Measurements from ENCODE around the gene LTB4R2. TPM values are rescaled to one million over a fixed set of nuclear protein-coding genes. Genes with fewer than 3 reads are reported as not detected.
"Not testable (repeated sequence)": the region's sequence is repeated elsewhere in the genome, so short reads cannot be mapped to it uniquely, and the experiment has no call there.

Gene LTB4R2
- total RNA-seq, 1 experiment from 2014 or later = not detected

DNA sequence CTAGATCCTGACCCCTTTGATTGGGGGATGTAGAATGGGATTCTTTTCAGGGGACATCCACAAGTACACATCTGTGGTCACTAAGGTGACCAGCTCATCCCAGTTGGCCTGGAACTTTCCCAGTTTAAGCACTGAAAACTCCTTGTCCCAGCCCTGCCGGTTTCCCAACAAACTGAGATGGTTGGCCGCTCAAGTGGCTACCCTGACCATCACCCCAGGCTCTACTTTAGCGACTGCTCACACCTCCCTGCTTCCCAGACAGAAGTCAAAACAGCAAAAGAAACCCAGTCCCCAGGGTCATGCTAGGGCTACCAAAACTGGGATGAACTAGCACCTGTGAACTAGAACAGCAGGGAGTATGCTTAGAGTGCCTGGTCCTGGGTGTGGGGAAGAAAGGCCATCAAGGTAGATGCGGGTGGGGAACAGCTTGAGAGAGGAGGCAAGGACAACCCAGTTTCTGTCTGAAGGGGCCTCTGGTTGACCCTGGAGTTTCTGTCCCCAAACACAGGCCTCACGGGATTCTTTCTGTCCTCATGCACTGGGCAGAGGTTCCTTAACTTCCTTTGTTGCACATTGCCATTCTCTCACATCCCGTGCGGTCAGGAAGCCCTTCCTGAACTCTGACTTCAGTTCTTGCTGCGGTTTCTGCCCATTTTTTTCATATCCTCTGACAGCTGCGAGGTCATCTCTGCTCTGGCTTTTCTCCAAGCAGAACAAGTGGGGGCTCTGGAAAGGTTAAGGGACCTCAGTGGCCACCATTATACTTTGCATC lies 3.0 kb downstream of the LTB4R2 start:
- in situ Hi-C loops (cut with HindIII; ENCODE audit: low pct_unique_long_range_greater_than_20kb, low sequenced_read_pairs) = no loop called here
- no peak for DNase-seq (ENCODE audit: low read depth)

DNA sequence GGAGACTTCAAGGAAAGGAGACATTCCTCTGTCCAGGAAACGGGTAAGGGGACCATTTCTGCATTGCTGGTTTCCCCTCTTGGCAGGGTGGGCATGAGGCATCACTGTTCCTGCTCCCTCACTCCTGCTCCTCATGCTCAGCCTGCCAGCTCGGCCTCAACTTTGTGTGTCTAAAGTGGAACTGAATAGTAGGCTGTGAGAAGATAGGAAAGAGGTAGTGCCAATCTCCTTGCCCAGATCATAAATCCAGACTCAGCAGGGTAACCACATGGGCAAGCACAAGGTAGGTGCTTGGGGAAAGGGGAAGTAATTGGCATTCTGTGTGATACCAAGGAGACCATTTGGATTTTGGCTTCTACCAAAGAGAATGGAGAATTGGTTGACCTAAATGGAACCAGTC lies 4.0 kb downstream of the LTB4R2 start:
- DNase-seq (ENCODE audit: low read depth) = no peak
- in situ Hi-C loops (cut with HindIII; ENCODE audit: low pct_unique_long_range_greater_than_20kb, low sequenced_read_pairs) = no loop called here

DNA sequence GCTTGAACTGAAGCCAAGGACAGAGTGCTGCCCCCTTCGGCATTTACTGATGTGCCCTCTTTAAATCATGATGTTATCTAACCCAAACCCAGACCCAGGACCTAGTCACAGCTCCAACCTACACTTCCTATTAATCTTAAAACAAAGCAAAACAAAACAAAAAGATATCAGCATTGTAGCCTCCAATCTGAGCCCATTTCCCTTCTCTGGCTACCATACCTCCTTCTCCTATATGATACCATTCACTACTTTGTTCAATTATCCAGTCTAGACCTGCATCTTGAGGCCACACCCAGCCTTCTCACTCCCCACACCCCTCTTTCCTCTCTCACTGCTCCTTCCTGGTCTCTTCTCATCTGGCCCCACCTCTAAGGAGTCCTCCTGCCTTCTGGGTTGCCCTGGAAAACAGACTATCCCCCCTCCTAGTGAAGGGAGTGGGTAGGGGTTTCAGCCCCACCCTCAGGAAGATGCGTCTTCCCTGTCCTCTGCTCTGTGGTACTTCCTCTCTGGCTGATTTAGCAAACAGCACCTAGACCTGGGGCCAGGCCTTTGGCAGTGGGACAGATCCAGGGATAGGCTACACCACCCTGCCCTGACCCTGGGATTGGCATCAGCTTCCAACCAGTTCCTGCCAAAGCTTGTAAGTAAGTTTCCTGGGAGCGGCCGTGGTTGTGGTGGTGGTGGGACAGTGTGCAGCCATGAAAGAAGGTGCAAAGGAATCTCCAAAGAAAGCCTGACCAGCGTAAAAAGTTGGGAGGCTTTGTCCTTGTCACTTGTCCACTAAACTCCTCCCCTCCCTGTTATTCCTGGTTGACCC lies 4.6 kb downstream of the LTB4R2 start:
- no peak for DNase-seq (ENCODE audit: low read depth)
- in situ Hi-C loops (cut with HindIII; ENCODE audit: low pct_unique_long_range_greater_than_20kb, low sequenced_read_pairs) = no loop called here

DNA sequence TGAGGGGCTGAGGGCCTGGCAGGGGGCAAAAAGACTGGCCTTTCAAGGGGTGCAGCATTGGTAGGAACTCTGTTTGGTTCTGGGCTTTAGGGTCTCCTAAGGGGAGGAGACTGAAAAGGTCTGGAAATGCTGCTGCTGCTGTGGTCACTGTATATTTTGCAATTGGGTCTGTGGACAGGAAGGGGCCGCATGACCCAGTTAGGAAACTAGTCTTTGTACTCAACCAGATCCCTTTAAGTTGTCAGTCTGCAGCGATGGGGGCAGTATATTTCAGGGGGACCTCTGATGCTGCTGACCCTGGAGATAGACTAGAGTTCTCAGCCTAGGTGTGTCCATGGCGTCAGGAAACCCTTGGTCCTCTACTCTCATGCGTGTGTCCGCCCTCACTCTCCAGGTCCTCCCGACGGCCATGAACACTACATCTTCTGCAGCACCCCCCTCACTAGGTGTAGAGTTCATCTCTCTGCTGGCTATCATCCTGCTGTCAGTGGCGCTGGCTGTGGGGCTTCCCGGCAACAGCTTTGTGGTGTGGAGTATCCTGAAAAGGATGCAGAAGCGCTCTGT lies 5.4 kb downstream of the LTB4R2 start:
- DNase-seq (ENCODE audit: low read depth) = no peak
- in situ Hi-C loops (cut with HindIII; ENCODE audit: low pct_unique_long_range_greater_than_20kb, low sequenced_read_pairs) = no loop called here

DNA sequence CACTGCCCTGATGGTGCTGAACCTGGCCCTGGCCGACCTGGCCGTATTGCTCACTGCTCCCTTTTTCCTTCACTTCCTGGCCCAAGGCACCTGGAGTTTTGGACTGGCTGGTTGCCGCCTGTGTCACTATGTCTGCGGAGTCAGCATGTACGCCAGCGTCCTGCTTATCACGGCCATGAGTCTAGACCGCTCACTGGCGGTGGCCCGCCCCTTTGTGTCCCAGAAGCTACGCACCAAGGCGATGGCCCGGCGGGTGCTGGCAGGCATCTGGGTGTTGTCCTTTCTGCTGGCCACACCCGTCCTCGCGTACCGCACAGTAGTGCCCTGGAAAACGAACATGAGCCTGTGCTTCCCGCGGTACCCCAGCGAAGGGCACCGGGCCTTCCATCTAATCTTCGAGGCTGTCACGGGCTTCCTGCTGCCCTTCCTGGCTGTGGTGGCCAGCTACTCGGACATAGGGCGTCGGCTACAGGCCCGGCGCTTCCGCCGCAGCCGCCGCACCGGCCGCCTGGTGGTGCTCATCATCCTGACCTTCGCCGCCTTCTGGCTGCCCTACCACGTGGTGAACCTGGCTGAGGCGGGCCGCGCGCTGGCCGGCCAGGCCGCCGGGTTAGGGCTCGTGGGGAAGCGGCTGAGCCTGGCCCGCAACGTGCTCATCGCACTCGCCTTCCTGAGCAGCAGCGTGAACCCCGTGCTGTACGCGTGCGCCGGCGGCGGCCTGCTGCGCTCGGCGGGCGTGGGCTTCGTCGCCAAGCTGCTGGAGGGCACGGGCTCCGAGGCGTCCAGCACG lies 6.1 kb downstream of the LTB4R2 start:
- DNase-seq (ENCODE audit: low read depth) = no peak
- in situ Hi-C loops (cut with HindIII; ENCODE audit: low pct_unique_long_range_greater_than_20kb, low sequenced_read_pairs) = no loop called here

DNA sequence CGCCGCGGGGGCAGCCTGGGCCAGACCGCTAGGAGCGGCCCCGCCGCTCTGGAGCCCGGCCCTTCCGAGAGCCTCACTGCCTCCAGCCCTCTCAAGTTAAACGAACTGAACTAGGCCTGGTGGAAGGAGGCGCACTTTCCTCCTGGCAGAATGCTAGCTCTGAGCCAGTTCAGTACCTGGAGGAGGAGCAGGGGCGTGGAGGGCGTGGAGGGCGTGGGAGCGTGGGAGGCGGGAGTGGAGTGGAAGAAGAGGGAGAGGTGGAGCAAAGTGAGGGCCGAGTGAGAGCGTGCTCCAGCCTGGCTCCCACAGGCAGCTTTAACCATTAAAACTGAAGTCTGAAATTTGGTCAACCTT lies 6.6 kb downstream of the LTB4R2 start:
- in situ Hi-C loops (cut with HindIII; ENCODE audit: low pct_unique_long_range_greater_than_20kb, low sequenced_read_pairs) = no loop called here
- no peak for DNase-seq (ENCODE audit: low read depth)

DNA sequence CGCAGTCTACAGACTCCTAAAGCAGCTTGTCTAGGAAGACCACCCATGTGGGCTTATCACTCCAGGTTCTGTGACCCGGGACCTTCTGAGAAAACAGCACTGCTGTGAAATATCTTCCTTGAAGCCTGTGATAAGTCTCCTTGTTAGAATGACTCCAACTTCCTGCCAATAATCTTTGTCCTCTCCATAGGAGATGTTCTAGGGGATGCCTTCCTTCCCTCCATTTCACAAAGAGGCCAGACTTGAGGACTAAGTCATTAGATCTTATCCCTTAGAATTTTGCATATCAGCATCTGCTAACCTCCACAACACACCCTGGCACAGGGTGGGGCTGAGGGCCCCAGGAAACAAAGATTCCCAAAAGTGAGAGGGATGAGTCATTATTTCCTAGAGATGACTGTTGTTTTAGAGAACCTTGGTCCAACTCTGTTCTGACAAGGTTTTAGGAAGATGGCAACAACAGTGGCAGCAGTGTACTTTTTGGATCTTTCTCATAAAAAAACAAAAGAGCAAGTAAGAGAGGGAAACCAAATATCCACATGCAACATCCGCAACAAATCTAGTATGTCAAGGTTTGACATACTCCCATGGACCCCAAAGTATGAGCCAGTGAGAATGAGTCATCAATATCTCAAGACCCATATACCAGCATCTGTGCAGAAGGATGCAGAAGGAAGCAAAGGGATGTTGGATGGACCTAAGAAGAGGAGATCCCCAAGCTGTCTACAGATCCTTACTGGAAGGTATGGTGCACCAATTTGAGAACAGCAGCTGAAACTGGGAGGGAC lies 7.4 kb downstream of the LTB4R2 start:
- in situ Hi-C loops (cut with HindIII; ENCODE audit: low pct_unique_long_range_greater_than_20kb, low sequenced_read_pairs) = no loop called here
- no peak for DNase-seq (ENCODE audit: low read depth)

DNA sequence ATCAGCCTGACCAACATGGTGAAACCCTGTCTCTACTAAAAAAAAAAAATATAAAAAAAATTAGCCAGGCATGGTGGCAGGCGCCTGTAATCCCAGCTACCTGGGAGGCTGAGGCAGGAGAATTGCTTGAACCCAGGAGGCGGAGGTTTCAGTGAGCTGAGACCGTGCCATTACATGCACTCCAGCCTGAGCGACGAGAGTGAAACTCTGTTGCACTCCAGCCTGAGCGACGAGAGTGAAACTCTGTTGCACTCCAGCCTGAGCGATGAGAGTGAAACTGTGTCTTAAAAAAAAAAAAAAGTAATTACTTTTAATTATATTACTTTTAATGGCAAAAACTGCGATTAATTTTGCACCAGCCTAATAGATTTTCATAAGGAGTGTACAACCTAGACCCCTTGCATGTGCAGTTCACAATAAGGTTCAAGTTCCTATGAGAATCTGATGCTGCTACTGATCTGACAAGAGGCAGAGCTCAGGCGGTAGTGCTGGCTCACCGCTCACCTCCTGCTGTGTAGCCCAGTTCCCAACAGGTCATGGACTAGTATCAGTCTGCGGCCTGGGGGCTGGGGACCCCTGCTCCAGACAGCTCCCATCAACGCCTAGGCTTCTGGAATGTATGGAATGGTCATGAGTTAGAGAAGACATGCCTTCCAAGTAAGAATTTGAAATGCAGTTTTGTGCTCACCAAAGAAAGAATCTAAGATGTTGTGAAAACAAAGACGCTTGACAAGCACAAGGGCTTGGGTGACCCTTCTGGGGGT lies 11.5 kb downstream of the LTB4R2 start:
- DNase-seq (ENCODE audit: low read depth) = no peak
- in situ Hi-C loops (cut with HindIII; ENCODE audit: low pct_unique_long_range_greater_than_20kb, low sequenced_read_pairs) = no loop called here

DNA sequence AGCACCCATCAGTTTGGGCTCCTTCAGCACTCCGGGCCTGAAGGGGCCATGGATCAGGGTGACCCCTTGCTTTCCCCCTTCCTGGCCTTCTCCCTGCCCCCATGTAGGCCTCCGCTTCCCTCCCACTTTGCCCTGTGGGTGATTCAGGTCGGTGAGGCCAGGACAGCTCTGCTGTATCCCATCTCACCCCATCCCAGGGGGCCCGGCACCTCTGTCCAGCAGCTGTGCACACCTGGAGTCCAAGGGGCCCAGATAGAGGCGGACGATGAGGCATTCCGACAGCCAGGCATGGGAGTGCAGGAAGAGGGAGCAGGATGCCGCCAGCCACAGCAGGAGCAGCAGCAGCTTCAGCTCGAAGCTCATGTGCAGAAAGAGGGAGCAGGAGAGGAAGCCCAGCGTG lies 12.7 kb downstream of the LTB4R2 start:
- in situ Hi-C loops (cut with HindIII; ENCODE audit: low pct_unique_long_range_greater_than_20kb, low sequenced_read_pairs) = no loop called here
- no peak for DNase-seq (ENCODE audit: low read depth)

DNA sequence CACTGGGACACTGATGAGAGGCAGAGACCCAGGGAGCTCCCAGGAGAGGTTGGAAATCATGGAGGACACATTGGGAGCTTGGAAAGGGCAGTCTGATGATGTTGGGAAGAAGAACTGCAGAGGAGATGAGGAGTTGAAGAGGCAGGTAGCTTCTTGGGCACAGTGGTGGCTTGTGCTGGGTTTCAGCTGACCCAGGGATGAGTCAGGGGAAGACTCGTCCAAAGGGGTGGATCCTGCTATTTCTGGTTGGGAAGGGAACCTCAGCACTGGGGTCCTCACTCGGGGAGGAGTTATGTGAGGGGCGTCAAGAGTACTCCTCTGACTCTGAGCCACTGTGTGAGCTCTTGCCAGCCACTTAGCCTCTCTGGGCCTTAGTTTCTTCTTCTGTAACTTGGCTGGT lies 13.4 kb downstream of the LTB4R2 start:
- no peak for DNase-seq (ENCODE audit: low read depth)
- in situ Hi-C loops (cut with HindIII; ENCODE audit: low pct_unique_long_range_greater_than_20kb, low sequenced_read_pairs) = no loop called here

DNA sequence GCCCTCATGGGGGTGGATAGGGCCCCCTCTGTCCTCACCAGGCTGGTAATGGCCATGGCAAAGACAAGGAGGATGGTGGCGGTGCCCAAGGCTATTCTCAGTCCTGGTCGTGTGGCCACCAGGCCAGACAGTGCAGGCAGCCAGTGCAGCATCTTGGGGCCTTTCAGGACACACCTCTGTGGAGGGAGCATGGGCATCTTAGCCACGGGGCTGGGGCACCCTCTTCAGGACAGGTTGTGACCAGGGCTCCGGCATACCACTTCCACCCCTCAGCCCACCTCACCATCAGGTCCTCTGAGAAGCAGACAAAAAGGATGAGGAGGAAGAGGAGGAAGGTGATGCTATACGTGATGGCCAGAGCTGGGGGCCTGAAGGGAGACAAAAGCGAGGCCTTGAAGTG lies 14.1 kb downstream of the LTB4R2 start:
- no peak for DNase-seq (ENCODE audit: low read depth)
- in situ Hi-C loops (cut with HindIII; ENCODE audit: low pct_unique_long_range_greater_than_20kb, low sequenced_read_pairs) = no loop called here

DNA sequence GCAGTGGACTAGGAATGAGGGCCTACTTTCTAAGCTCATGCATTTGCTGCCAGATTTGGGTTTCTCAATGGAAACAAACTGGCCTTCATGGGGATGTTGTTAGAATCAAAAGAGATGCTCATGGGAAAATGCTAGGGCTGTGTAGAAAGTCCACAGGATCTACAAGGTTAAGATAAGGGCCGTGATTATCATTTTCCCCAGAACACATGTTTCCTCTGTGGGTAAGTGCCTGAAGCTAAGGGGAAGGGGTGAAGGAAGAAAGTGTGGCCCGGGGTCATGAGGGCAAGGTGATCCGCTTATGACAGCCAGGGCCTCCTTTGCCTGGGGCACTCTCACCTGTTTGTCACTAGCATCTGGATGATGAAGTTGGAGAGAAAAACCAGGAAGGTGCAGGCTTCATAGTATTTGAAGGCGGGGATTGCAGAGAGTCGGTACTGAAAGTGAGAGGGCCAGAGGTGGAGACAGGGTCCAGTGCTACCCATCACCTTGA lies 15.1 kb downstream of the LTB4R2 start:
- DNase-seq (ENCODE audit: low read depth) = no peak
- in situ Hi-C loops (cut with HindIII; ENCODE audit: low pct_unique_long_range_greater_than_20kb, low sequenced_read_pairs) = no loop called here

DNA sequence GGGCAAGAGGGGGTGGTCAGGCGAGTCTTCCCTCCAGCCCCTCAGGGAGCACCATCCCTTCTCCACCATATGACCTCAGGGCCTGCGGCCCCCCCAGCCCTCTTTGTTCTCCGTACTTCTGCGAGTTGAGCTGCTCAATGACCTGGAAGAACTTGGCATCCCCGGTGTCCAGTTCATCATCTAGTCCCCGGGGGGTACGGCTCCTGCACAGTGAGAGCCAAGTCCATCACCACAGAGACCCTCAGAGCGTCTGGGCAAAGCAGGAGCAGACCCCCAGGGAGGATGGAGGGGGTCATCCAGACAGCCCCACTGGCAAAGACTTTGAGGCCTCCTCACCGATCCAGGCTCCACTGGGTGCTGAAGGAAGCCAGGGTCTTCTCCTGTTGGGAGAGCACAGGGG lies 16.0 kb downstream of the LTB4R2 start:
- in situ Hi-C loops (cut with HindIII; ENCODE audit: low pct_unique_long_range_greater_than_20kb, low sequenced_read_pairs) = no loop called here
- DNase-seq (ENCODE audit: low read depth) = no peak

DNA sequence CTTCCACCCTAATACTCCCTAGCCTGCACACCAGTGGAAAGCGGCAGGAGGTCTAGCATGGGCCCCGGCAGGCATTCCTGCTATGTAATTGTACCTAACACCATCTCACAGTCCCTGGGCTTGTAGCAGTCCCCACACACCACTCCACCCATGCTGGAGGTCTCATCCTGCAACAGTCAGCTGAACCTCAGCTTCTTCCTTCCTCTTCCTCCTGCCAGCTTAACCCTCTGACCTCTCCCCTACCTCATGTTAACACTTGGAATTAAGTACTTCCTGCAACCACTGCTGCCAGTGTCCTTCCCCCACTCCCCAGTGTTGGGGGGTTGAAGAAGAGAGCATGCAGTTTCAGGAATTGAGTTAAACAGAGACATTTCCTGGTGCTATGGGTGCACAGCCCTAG lies 17.4 kb downstream of the LTB4R2 start:
- no peak for DNase-seq (ENCODE audit: low read depth)
- in situ Hi-C loops (cut with HindIII; ENCODE audit: low pct_unique_long_range_greater_than_20kb, low sequenced_read_pairs) = no loop called here

DNA sequence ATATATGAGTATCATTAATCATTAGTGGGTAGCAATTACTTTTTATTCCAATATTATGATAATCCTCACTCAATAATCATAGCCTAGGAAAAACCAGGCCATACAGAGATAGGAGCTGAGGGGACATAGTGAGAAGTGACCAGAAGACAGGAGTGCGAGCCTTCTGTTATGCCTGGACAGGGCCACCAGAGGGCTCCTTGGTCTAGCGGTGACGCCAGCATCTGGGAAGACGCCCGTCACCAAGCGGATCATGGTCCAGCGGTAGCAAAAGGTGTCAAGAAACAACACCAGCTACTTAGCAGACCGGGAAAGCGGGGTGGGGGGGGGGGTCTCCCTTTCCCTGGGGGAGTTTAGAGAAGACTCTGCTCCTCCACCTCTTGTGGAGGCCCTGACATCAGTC lies 18.0 kb downstream of the LTB4R2 start:
- DNase-seq (ENCODE audit: low read depth); in situ Hi-C loops (cut with HindIII; ENCODE audit: low pct_unique_long_range_greater_than_20kb, low sequenced_read_pairs): not testable (repeated sequence)

DNA sequence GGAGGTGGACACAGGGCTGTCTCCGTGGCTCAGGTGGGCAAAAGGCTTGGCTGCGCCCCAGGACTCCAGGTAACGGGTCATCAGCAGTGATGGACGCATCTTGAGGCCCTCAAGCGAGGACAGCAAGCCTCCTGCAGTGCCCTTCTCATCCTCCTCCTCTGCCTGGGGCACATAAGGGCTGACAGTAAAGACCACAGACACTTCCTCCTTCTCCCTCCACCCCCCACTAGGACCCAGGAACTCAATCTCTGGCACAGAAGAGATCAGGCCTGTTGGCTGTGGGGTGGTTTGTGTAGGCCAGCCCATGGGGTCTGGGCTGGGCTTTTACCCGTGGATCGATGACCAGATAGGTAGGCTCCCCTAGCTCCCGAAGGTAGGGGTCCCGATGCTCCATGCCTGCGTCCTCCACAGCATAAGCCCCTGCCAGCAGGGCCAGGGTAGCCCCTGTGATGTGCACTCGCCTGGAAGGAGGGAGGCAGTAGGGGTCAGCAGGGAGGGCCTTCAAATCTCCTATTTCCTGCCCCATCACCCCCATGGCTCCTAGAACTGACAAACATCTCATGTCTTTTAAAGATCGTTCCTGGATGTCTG lies 19.2 kb downstream of the LTB4R2 start:
- in situ Hi-C loops (cut with HindIII; ENCODE audit: low pct_unique_long_range_greater_than_20kb, low sequenced_read_pairs) = no loop called here
- no peak for DNase-seq (ENCODE audit: low read depth)

DNA sequence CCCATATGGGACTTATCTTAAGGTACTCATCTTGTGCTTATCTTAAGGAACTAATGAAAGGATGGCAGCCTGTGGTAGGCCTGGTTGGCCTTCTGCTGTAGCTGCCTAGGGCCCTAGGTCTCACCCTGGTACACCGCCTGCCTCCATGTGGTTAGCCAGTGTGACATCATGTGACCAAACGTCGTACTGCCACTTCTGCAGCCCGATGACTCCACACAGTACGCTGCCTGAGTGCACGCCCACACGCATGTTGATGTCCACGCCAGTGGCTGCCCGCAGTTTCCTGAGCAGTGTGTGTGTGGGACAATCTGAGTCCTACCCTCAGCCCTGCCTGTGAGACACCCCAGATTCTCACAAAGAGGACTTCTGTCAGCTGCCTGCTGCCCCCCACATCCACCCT lies 19.8 kb downstream of the LTB4R2 start:
- in situ Hi-C loops (cut with HindIII; ENCODE audit: low pct_unique_long_range_greater_than_20kb, low sequenced_read_pairs) = loop anchor here (10.0 kb wide), 1 partner anchor 105 kb away; no protein-coding TSS in a partner anchor

More for the DNA sequence above, 19.8 kb downstream of the LTB4R2 start:
- DNase-seq (ENCODE audit: low read depth) = no peak

Measured in Caki2 (cell line).